Hematopoietic multipotent progenitor cell treated with erythropoietin and hydrocortisone succinate and interleukin-3 and kit ligand, for 15 days (in vitro differentiated cells): ENCODE results near the gene PKP4.
A peak's percentile ranks its signal among the peaks of the same experiment; 100 is the strongest.
"Not testable (repeated sequence)": the region's sequence is repeated elsewhere in the genome, so short reads cannot be mapped to it uniquely, and the experiment has no call there.

Experiments used
- DNase-seq: peaks from one replicate; pipeline ENCODE4 v3.0.0-alpha.2; 2015; ENCODE audit warnings: low spot score

The PKP4 gene

DNA sequence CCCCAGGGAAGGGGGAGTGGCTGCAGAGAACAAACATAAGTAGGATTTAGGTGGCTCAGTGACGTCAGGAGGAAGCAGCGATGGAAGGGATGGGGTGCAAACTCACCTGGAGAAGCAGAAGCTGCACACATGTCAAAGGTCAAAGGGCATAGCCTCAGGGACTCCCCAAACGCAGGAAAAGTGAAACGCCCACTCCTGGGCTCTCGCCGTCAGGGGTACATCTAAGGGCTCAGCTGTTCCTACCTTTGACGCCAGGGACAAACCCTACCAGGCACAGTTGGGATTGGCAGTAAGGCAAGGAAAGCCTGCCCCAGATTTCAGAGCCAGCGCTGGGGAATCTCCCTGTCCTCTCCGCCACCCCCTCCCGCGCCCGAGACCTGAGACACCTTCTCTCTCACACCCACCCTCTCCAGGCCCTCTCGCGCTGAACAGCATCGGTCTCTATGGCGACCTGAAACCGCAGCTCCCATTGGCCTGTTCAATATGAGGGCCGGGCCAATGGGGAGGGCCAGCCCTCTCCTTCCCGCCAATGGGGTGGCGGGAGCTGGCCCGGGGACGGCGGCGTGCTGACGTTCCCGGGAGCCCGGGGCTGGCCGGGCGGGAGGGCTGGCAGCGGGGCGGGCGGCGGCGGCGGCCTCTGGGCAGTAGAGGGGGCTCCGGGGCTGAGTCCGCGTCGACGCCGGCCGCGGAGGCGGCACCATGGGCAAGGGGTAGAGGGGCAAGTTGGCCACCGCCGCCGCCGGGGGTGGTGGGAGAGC lies at the start of gene PKP4, which contains the start of gene CCDC148:
PKP4 (plus strand) TSS at position 644 of the 758 bp plus-strand sequence. CDS start 76,233 bp downstream, outside the sequence.
CCDC148 (minus strand) TSS at position 445 of the 758 bp plus-strand sequence; CDS start at position 131, 314 bp downstream.
- DNase-seq, result peak; percentile 87

DNA sequence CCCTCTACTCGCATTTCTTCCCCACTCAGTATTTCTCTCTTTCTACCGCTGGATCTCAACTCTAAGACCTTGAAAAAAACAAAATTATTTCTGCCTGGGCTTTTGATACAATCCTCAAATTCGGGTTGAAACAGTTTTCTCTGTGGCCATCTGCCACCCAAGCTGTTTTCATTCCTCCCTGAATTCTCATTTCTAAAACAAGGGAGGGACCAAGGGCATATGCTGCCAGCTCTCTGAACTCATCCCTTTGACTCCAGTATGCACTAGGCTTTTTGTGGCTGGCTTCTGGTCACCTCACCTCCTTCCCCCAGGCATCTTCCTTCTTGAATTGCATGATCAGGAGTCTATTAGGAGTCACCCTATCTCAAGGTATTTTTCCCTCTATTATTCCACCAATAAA lies 49.7 kb upstream of the PKP4 start:
- no peak for DNase-seq

- DNase-seq, result no peak
These were observed 46.6 kb upstream of the PKP4 start for GRCh38 chr2:158410132-158410531.

- DNase-seq, result no peak
These were observed 45.0 kb upstream of the PKP4 start for GRCh38 chr2:158411748-158412147.

DNA sequence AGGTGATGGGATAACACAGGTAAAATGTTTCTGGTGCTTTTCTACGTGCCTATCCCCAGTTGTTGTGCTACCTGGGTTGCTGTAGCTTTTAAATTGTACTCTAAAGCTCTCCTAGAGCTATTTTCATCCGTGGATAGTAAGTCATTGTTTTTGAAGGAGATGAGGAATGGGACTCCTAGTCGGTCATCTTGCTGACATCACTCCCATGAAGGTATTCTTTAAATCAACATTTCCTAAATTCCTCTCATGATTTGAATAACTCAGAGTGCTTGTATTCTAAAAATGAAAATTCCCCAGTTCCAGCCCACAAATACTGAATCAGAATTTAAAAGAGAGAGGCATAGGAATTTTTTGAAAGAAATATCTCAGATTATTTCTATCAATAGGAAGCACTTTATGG lies 44.5 kb upstream of the PKP4 start:
- DNase-seq, result no peak

DNA sequence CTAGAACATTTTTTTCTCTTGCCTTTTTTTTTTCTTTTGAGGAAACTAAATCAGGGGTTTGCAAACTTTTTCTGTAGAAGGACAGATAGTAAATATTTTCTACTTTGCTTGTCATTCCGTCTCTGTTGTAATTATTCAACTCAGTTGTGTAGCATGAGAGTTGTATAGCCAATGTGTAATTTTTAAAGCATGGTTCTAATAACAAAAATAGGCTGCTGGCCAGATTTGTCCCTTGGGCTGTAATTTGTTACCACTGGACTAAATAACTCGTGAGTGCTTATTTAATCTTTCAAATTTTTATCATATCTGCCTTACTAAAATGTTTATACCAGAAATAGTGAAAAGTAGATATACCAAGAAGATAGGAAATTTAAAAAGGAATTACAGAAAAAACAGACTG lies 43.2 kb upstream of the PKP4 start:
- no peak for DNase-seq

- DNase-seq, result no peak
These were observed 42.2 kb upstream of the PKP4 start for GRCh38 chr2:158414538-158414937.

DNA sequence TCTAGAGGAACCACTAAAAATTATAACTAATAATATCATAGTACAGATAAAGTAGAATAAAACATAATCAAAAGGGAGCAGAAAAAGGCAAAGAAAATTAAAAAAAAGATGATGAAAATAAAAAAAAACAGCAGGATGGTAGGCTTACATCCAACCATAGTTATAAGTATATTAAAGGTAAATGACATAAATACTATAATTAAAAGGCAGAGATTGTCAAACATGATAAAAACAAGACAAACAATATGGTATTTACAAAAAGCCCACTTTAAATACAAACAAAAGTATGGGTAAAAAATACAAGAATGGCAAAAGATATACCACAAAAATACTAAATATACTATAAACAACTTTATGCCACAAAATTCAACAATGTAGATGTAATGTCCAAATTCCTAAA lies 24.6 kb upstream of the PKP4 start:
- DNase-seq, result no peak

GRCh38 chr2:158433716-158434115 lies 23.0 kb upstream of the PKP4 start:
- not testable (repeated sequence) for DNase-seq

- DNase-seq, result not testable (repeated sequence)
These were observed 17.7 kb upstream of the PKP4 start for GRCh38 chr2:158439062-158439461.

DNA sequence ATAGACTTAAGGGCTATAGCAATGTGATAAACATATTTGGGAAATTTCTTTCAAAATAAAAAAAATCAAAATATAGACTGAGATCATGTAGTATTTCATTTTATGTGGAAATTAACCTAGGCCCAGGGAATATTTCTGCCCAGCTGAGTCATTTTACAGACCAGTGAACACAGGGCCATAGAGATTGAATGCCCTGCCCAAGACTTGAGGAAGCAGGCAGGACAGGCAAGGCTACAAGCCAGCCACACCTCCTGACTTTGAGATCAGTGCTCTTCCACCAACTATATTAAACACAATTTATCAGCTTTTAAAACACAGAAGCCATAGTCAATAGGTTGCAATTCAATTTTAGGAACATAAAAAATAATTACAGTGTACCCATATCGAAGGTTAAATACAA lies 13.1 kb upstream of the PKP4 start:
- no peak for DNase-seq

DNA sequence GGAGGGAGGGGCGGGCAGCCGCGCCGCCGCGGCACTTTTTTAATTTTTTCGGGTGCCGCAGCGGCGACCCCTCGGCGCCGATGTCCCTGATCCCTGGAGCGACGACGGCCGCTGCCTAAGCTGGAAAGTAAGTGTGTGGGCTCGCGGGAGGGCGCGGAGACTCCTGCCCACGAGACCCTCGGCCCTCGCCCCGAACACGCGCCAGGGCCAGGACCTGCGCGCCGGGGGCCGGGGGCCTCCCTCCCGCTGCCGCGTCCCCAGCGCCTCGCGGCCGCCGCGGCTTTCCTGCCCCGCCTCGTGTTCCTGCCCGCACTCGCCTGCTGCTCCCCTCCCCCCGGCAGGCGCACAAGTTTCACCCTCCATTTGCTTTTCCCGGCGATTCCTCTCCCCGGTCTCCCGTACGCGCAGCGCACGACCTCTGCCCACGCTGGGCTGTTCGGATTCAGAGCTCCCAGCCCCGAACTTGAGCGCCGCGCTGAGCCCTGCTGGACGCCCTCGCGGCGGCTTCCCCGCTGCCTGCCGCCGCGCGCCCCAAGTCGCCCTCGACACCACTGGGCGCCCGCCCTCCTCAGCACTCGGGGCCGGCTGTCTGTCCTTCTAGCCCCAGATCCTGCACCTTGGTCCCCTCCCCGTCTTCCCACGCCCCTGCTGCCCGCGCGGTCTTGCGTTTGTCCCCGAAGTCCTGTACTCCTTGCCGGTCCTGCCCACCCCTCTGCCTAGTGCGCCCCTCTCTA lies 507 bp downstream of the PKP4 start:
- peak; percentile 40 for DNase-seq

DNA sequence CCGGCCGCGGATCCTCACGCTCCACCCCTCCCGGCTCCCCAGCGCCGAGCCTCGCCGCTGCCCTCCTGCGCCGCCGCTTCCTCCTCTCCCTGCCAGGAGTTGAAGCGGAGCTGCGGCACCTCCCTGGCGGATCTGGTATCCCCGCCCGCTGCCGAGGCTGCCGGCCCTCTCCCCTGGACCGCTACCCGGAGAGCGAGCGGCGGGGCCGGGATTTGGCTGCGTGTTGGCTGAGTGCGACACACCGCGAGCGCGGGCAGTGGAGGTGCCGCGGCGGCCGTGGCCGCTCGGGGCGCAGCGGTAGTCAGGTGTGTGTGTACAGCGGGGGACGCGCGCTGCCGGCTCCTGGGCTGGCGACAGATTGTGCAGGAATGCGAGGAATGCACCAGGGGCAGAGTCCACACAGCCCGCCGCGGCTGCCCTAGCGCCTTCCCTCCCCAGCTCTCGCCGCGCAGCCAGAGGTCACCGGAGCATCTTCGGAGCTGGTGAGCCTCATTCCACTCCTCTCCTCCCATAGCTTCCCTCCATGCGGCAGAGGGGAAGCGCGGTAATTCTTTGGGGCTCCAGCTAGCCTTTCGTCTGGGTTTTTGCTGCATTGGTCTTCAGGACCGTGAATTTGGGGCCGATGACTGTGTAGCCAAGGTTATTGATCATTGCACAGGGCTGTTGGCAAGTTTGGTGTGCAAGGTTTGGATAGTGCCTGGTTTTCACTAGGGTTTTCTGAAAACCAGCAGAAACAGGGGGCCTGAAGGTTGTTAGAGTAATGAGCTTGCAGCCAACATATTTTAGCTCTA lies 1.3 kb downstream of the PKP4 start:
- DNase-seq, result peak; percentile 59

- DNase-seq, result no peak
These were observed 1.8 kb downstream of the PKP4 start for GRCh38 chr2:158458617-158458920.

- no peak for DNase-seq
These were observed 2.6 kb downstream of the PKP4 start for GRCh38 chr2:158459161-158460003.

GRCh38 chr2:158460632-158461297 lies 4.0 kb downstream of the PKP4 start:
- DNase-seq, result no peak

GRCh38 chr2:158463496-158464095 lies 6.8 kb downstream of the PKP4 start:
- no peak for DNase-seq

DNA sequence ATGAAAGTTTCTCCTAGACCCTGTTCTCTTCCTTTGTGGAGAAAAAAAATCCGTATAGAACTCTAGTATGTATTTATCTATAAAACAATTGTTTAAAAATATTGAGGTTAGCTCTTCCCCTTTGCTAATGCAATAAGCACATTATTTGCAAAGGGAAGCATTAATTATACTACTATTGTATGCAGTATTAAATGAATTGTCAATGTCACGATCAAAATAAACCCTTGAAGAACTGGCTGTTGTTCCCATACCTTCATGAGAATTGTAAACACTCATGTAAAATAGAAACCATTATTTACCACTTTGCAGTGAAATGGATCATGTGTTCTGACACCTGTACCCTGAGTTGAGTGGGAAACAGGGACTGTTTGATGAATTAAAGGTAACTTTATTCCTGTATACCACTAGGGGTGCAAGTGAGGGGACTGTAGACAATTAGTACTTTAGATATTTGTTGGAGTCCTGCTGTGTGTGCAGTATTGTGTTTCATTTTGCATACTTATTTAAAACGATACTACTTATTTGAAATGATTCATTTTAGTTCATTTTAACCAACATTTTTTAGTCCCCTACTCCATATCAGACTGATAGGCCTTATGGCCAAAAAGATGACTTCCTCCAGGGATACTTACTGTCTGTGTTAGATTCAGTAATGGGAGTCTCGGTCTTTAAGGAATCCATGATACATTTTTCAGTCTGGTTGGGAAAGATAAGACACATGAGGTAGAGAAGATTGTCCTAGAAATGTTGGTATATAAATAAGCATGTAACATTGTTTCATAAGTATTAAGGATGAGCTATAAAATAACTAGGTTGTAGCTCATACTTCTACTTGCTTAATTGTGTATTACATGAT lies 7.9 kb downstream of the PKP4 start:
- DNase-seq, result peak; percentile 34

GRCh38 chr2:158467248-158467647 lies 10.5 kb downstream of the PKP4 start:
- no peak for DNase-seq

DNA sequence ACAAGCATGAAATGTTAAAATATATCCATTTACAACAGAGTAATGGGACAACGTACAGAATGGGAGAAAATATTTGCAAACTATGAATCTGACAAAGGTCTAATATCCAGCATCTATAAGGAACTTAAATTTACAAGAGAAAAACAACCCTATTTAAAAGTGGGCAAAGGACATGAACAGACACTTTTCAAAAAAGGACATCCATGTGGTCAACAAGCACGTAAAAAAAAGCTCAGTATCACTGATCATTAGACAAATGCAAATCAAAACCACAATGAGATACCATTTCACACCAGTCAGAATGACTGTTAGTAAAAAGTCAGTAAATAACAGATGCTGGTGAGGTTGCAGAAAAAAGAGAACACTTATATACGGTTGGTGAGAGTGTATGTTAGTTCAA lies 16.1 kb downstream of the PKP4 start:
- DNase-seq, result not testable (repeated sequence)
